Esophagus (tissue), 2 donors: ENCODE data around the gene ZCCHC24. TPM values are rescaled to one million over a fixed set of nuclear protein-coding genes. Genes with fewer than 3 reads are reported as not detected.

Experiments
- H3K27ac ChIP-seq, 2 donors: one replicate each; pipeline ENCODE4 v1.5.1; 2013; ENCODE audit warnings: low read depth in 2 of 2, mild to moderate bottlenecking in 2 of 2, inconsistent platforms in 1 of 2, low read length in 1 of 2, moderate library complexity in 1 of 2
- H3K27me3 ChIP-seq, 2 donors: one replicate each; pipeline ENCODE4 v1.6.1; 2013; ENCODE audit warnings: low read length in 2 of 2, control low read depth in 1 of 2, mild to moderate bottlenecking in 1 of 2; ENCODE audit not compliant: insufficient read depth in 2 of 2, control insufficient read depth in 1 of 2
- H3K36me3 ChIP-seq, 2 donors: one replicate each; pipeline ENCODE4 v1.6.1; 2013; ENCODE audit warnings: low read length in 1 of 2; ENCODE audit not compliant: control insufficient read depth in 2 of 2, insufficient read depth in 2 of 2
- H3K4me1 ChIP-seq, 2 donors: one replicate each; pipeline ENCODE4 v1.6.1; 2013; ENCODE audit warnings: low read length in 1 of 2; ENCODE audit not compliant: control insufficient read depth in 2 of 2, insufficient read depth in 2 of 2
- H3K4me3 ChIP-seq, 2 donors: one replicate each; pipeline ENCODE4 v1.5.1; 2013; ENCODE audit warnings: low read length in 2 of 2, mild to moderate bottlenecking in 2 of 2, low read depth in 1 of 2, moderate library complexity in 1 of 2
- H3K9me3 ChIP-seq, 2 donors: one replicate each; pipeline ENCODE4 v1.6.1; 2013; ENCODE audit warnings: mild to moderate bottlenecking in 2 of 2, low read depth in 1 of 2, low read length in 1 of 2, moderate library complexity in 1 of 2; ENCODE audit not compliant: control insufficient read depth in 2 of 2, insufficient read depth in 1 of 2
- WGBS, 2 donors: extraction: QIAGEN DNeasy Blood & Tissue Kit; methylation state at CpG; one replicate each; pipeline ENCODE4 v1.1.7; 2013; 5-methylcytosine and 5-hydroxymethylcytosine counted together
- polyA plus RNA-seq, 2 donors: library from polyadenylated mRNA; stranded (reverse); fragments of 200-250 nt; gene quantifications; one replicate each; pipeline ENCODE4 v1.2.3, GENCODE V29; 2013
- donor health status: healthy with polysubstance abuse.
- donor health status: Bipolar disorder and iron deficiency.

ZCCHC24 gene
- polyA plus RNA-seq, 2 donors, result 3.3 to 6.5 TPM

- Histone ChIP-seq H3K27me3 (no peaks in the 10 kb centered on the region), H3K36me3 (no peaks in the 10 kb centered on the region), H3K4me3 (no peak overlapping the region), H3K27ac (no peak overlapping the region), H3K9me3 (no peaks in the 10 kb centered on the region), H3K4me1 (no peaks in the 10 kb centered on the region)
- WGBS, 2 donors, result 82 to 90% methylated on average over 5 of the region's 5 CpGs
These were observed 28.2 kb upstream of the ZCCHC24 start for GRCh38 chr10:79473496-79474095.

DNA sequence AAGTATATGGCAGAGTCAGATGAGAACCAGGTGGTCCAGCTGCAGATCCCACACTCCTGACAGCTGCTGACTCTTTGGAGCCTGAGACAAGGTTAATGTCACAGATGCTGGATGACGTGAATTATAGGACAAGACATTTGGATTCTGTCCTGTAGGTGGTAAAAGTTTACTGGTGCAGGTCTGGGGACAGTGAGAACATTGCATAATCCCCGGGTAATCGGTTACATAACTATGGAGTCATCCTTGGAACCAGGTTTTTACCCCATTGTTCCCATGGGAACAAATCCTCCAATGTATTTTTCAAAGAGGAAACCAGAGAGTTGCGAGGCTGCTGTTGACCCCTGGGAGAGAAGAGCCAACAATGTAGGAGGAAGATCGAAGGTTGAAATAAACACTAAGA, 27.5 kb upstream of the ZCCHC24 start:
- H3K36me3 ChIP-seq, result no peaks in the 10 kb centered on the region
- no peaks in the 10 kb centered on the region for H3K27me3 ChIP-seq
- H3K9me3 ChIP-seq, result no peaks in the 10 kb centered on the region
- H3K27ac ChIP-seq, result no peak overlapping the region
- 38 to 56% methylated on average over 5 of the region's 5 CpGs for WGBS, 2 donors
- no peaks in the 10 kb centered on the region for H3K4me1 ChIP-seq
- no peak overlapping the region for H3K4me3 ChIP-seq

GRCh38 chr10:79472449-79472848, 27.0 kb upstream of the ZCCHC24 start:
- no peaks in the 10 kb centered on the region for H3K27me3 ChIP-seq
- H3K4me3 ChIP-seq, result no peak overlapping the region
- H3K36me3 ChIP-seq, result no peaks in the 10 kb centered on the region
- H3K9me3 ChIP-seq, result no peaks in the 10 kb centered on the region
- WGBS, 2 donors, result 90 to 92% methylated on average over 7 of the region's 7 CpGs
- no peaks in the 10 kb centered on the region for H3K4me1 ChIP-seq
- no peak overlapping the region for H3K27ac ChIP-seq

DNA sequence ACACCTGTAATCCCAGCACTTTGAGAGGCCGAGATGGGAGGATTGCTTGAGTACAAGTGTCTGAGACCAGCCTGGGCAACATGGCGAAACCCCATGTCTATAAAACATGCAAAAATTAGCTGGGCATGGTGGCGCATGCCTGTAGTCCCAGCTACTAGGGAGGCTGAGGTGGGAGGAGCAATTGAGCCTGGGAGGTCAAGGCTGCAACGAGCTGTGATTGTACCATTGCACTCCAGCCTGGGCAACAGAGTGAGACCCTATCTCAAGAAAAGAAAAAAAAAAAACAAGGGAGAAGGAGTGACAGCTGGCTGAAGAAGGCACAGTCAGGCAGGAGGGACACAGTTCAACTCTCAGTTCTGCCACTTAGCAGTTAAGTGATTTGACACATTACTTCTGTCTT, 26.4 kb upstream of the ZCCHC24 start:
- H3K27me3 ChIP-seq, result no peaks in the 10 kb centered on the region
- 90 to 95% methylated on average over 4 of the region's 4 CpGs for WGBS, 2 donors
- no peaks in the 10 kb centered on the region for H3K36me3 ChIP-seq
- no peaks in the 10 kb centered on the region for H3K4me1 ChIP-seq
- no peaks in the 10 kb centered on the region for H3K9me3 ChIP-seq
- no peak overlapping the region for H3K27ac ChIP-seq
- H3K4me3 ChIP-seq, result no peak overlapping the region

- Histone ChIP-seq H3K36me3 (no peaks in the 10 kb centered on the region), H3K4me1 (no peaks in the 10 kb centered on the region), H3K4me3 (no peak overlapping the region), H3K9me3 (no peaks in the 10 kb centered on the region), H3K27me3 (no peaks in the 10 kb centered on the region), H3K27ac (no peak overlapping the region)
- WGBS, 2 donors, result 91 to 93% methylated on average over 8 of the region's 8 CpGs
These were observed 24.7 kb upstream of the ZCCHC24 start for GRCh38 chr10:79470096-79470495.

GRCh38 chr10:79468841-79469585, 23.6 kb upstream of the ZCCHC24 start:
- Histone ChIP-seq H3K27me3 (no peaks in the 10 kb centered on the region), H3K27ac (no peak overlapping the region), H3K36me3 (no peaks in the 10 kb centered on the region), H3K4me3 (no peak overlapping the region), H3K9me3 (no peaks in the 10 kb centered on the region), H3K4me1 (no peaks in the 10 kb centered on the region)
- WGBS, 2 donors, result 83% methylated on average over 6 of the region's 6 CpGs

DNA sequence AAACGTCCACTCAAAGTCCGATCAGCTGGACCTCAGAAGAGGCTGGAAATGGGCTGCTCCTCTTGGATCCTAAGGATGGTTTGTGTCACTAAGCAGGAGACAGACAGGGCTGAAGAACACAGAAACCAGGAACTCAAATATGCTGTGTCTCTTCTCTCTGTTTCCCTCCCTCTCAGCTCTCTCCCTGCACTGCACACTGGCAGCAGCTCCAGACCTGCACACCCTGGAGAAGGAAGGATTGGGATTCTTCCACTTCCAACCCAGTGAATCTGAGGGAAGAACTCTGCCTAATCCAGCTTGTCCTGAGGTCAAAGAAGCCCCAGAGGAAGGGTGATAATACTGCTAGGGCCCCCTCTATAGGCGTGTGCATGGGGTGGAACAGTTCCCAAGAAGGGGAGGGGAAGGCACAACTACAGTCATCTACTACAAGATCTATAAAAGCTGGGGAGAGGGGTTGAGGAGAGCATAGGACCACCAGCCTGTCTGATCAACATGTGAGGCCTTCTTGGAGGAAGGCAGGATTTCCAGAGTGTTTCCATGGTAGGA, 22.7 kb upstream of the ZCCHC24 start:
- Histone ChIP-seq H3K27ac (no peak overlapping the region), H3K27me3 (no peaks in the 10 kb centered on the region), H3K4me1 (no peaks in the 10 kb centered on the region), H3K36me3 (no peaks in the 10 kb centered on the region), H3K9me3 (no peaks in the 10 kb centered on the region), H3K4me3 (no peak overlapping the region)
- 73 to 76% methylated on average over 3 of the region's 3 CpGs for WGBS, 2 donors

DNA sequence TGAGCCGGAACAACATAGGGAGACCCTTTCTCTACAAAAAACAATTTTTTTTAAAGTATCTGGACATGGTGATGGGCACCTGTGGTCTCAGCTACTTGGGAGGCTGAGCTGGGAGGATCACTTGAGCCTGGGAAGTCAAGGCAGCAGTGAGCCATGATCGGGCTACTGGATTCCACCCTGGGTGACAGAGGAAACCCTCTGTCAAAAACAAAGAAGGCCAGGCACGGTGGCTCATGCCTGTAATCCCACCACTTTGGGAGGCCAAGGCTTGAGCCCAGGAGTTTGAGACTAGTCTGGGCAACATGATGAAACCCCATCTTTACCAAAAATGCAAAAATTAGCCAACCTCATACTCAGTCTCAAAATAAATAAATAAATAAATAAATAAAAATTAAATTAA, 19.9 kb upstream of the ZCCHC24 start:
- WGBS, 2 donors, result 95 to 99% methylated on average over 3 of the region's 3 CpGs
- H3K4me1 ChIP-seq, result no peaks in the 10 kb centered on the region
- no peaks in the 10 kb centered on the region for H3K9me3 ChIP-seq
- no peak overlapping the region for H3K4me3 ChIP-seq
- no peak overlapping the region for H3K27ac ChIP-seq
- H3K36me3 ChIP-seq, result no peaks in the 10 kb centered on the region
- no peaks in the 10 kb centered on the region for H3K27me3 ChIP-seq

GRCh38 chr10:79463578-79464496, 18.4 kb upstream of the ZCCHC24 start:
- H3K4me1 ChIP-seq, result no peaks in the 10 kb centered on the region
- no peaks in the 10 kb centered on the region for H3K36me3 ChIP-seq
- H3K27ac ChIP-seq, result no peak overlapping the region
- WGBS, 2 donors, result 77 to 82% methylated on average over 10 of the region's 10 CpGs
- no peaks in the 10 kb centered on the region for H3K9me3 ChIP-seq
- no peak overlapping the region for H3K4me3 ChIP-seq
- no peaks in the 10 kb centered on the region for H3K27me3 ChIP-seq
